Prostate gland (tissue), 2 donors: ENCODE results near the gene ZBTB14.

Experiments
- CTCF ChIP-seq, 4 experiments: fragments of 200-600 bp in 2 of 4; fragments of 450-650 bp in 2 of 4; sonication (generic) in 2 of 4; IDR thresholded peaks; 1 replicate in 3 of 4; 2 replicates in 1 of 4; pipeline ENCODE4 v1.5.1; 2016 to 2019; ENCODE audit warnings: antibody characterized with exemption in 4 of 4, mild to moderate bottlenecking in 2 of 4, moderate library complexity in 2 of 4
- POLR2A ChIP-seq: fragments of 450-650 bp; IDR thresholded peaks from one replicate; pipeline ENCODE4 v1.6.1; 2016; ENCODE audit warnings: antibody characterized with exemption, mild to moderate bottlenecking

- TF ChIP-seq POLR2A (no peak), CTCF (IDR thresholded peaks at IDR 0.05) (no peak)
These were observed 9.0 kb downstream of the ZBTB14 start for GRCh38 chr18:5286525-5286924.
